ENCODE results near the gene DAD1.
"Not testable (repeated sequence)": the region's sequence is repeated elsewhere in the genome, so short reads cannot be mapped to it uniquely, and the experiment has no call there.

Gene DAD1

GRCh38 chr14:22558221-22558913, 30.7 kb downstream of the DAD1 start:
- DNase-seq (no peak), ATAC-seq (replicated peaks) (no peak)
- peaks cover 19 to 44% of the 10 kb centered on the region in 2 donors for H3K36me3 Mint-ChIP-seq
- peaks cover 0 to 4% of the 10 kb centered on the region in 2 donors for H3K27me3 Mint-ChIP-seq
- H3K27ac Mint-ChIP-seq = peak overlapping the region; percentile 98
- peaks cover 0 to 1% of the 10 kb centered on the region in 2 donors for H3K9me3 Mint-ChIP-seq
- H3K4me3 Mint-ChIP-seq = peak overlapping the region in 1 of 2 donors; percentile 41
- H3K4me1 Mint-ChIP-seq = peaks cover 61 to 98% of the 10 kb centered on the region in 2 donors

- peaks cover 0 to 4% of the 10 kb centered on the region in 2 donors for H3K27me3 Mint-ChIP-seq
- ATAC-seq (replicated peaks) (no peak), DNase-seq (no peak)
- peak overlapping the region; percentile 6 to 49 for H3K4me3 Mint-ChIP-seq
- peaks cover 0 to 1% of the 10 kb centered on the region in 2 donors for H3K9me3 Mint-ChIP-seq
- H3K4me1 Mint-ChIP-seq = peaks cover 63 to 98% of the 10 kb centered on the region in 2 donors
- peak overlapping the region; percentile 98 for H3K27ac Mint-ChIP-seq
- H3K36me3 Mint-ChIP-seq = peaks cover 17 to 45% of the 10 kb centered on the region in 2 donors
These were observed 31.2 kb downstream of the DAD1 start for GRCh38 chr14:22557846-22558220.

GRCh38 chr14:22556990-22557623, 31.9 kb downstream of the DAD1 start:
- H3K27ac Mint-ChIP-seq = peak overlapping the region; percentile 98
- peaks cover 66 to 98% of the 10 kb centered on the region in 2 donors for H3K4me1 Mint-ChIP-seq
- ATAC-seq (replicated peaks) = peak; percentile 35 to 36
- DNase-seq = peak; percentile 85
- peaks cover 0 to 1% of the 10 kb centered on the region in 2 donors for H3K9me3 Mint-ChIP-seq
- H3K4me3 Mint-ChIP-seq = peak overlapping the region; percentile 49 to 76
- peaks cover 0 to 4% of the 10 kb centered on the region in 2 donors for H3K27me3 Mint-ChIP-seq
- H3K36me3 Mint-ChIP-seq = peaks cover 21 to 48% of the 10 kb centered on the region in 2 donors

- peak; percentile 82 to 83 for ATAC-seq (replicated peaks)
- Mint-ChIP-seq H3K4me3 (peak overlapping the region; percentile 49 to 76), H3K4me1 (peaks cover 69 to 98% of the 10 kb centered on the region in 2 donors), H3K27ac (peak overlapping the region; percentile 98), H3K27me3 (peaks cover 0 to 4% of the 10 kb centered on the region in 2 donors), H3K9me3 (peaks cover 0 to 1% of the 10 kb centered on the region in 2 donors), H3K36me3 (peaks cover 26 to 49% of the 10 kb centered on the region in 2 donors)
- DNase-seq = peak; percentile 98
These were observed 32.7 kb downstream of the DAD1 start for GRCh38 chr14:22556021-22556989.

GRCh38 chr14:22555384-22556011, 33.5 kb downstream of the DAD1 start:
- peaks cover 73 to 98% of the 10 kb centered on the region in 2 donors for H3K4me1 Mint-ChIP-seq
- peak overlapping the region; percentile 49 to 76 for H3K4me3 Mint-ChIP-seq
- peaks cover 0 to 4% of the 10 kb centered on the region in 2 donors for H3K27me3 Mint-ChIP-seq
- H3K27ac Mint-ChIP-seq = peak overlapping the region; percentile 98
- peak; percentile 26 to 30 for ATAC-seq (replicated peaks)
- DNase-seq = peak; percentile 70
- peaks cover 34 to 53% of the 10 kb centered on the region in 2 donors for H3K36me3 Mint-ChIP-seq
- peaks cover 0 to 1% of the 10 kb centered on the region in 2 donors for H3K9me3 Mint-ChIP-seq

GRCh38 chr14:22554498-22555383, 34.3 kb downstream of the DAD1 start:
- Mint-ChIP-seq H3K27ac (peak overlapping the region; percentile 98), H3K27me3 (peaks cover 0 to 4% of the 10 kb centered on the region in 2 donors), H3K4me1 (peaks cover 77 to 98% of the 10 kb centered on the region in 2 donors), H3K4me3 (no peak overlapping the region), H3K9me3 (peaks cover 0 to 1% of the 10 kb centered on the region in 2 donors), H3K36me3 (peaks cover 30 to 48% of the 10 kb centered on the region in 2 donors)
- no peak for DNase-seq
- ATAC-seq (replicated peaks) = no peak

GRCh38 chr14:22553861-22554497, 35.0 kb downstream of the DAD1 start:
- H3K27me3 Mint-ChIP-seq; ATAC-seq (replicated peaks); H3K9me3 Mint-ChIP-seq; H3K4me3 Mint-ChIP-seq; DNase-seq: not testable (repeated sequence)
- Mint-ChIP-seq H3K4me1 (peaks cover 84 to 98% of the 10 kb centered on the region in 2 donors), H3K27ac (peak overlapping the region; percentile 98), H3K36me3 (peaks cover 31 to 43% of the 10 kb centered on the region in 2 donors)

GRCh38 chr14:22553445-22553844, 35.6 kb downstream of the DAD1 start:
- Mint-ChIP-seq H3K9me3 (no peaks in the 10 kb centered on the region), H3K4me1 (peaks cover 83 to 98% of the 10 kb centered on the region in 2 donors), H3K4me3 (no peak overlapping the region), H3K36me3 (peaks cover 30 to 42% of the 10 kb centered on the region in 2 donors), H3K27me3 (peaks cover 0 to 4% of the 10 kb centered on the region in 2 donors), H3K27ac (peak overlapping the region; percentile 92)
- ATAC-seq (replicated peaks) = no peak
- no peak for DNase-seq

- Mint-ChIP-seq H3K27ac (peak overlapping the region; percentile 92), H3K36me3 (peaks cover 35 to 43% of the 10 kb centered on the region in 2 donors), H3K4me1 (peaks cover 85 to 98% of the 10 kb centered on the region in 2 donors), H3K9me3 (no peaks in the 10 kb centered on the region), H3K4me3 (peak overlapping the region in 1 of 2 donors; percentile 66), H3K27me3 (peaks cover 0 to 4% of the 10 kb centered on the region in 2 donors)
- DNase-seq (no peak), ATAC-seq (replicated peaks) (no peak)
These were observed 36.3 kb downstream of the DAD1 start for GRCh38 chr14:22552827-22553076.

GRCh38 chr14:22552001-22552826, 36.8 kb downstream of the DAD1 start:
- Mint-ChIP-seq H3K4me1 (peaks cover 81 to 94% of the 10 kb centered on the region in 2 donors), H3K27ac (peak overlapping the region; percentile 92), H3K4me3 (peak overlapping the region; percentile 66 to 75), H3K9me3 (no peaks in the 10 kb centered on the region), H3K27me3 (peaks cover 0 to 4% of the 10 kb centered on the region in 2 donors), H3K36me3 (peaks cover 37 to 43% of the 10 kb centered on the region in 2 donors)
- no peak for DNase-seq
- ATAC-seq (replicated peaks) = no peak

GRCh38 chr14:22551605-22551997, 37.4 kb downstream of the DAD1 start:
- Mint-ChIP-seq H3K27me3 (peaks cover 0 to 4% of the 10 kb centered on the region in 2 donors), H3K4me1 (peaks cover 76 to 88% of the 10 kb centered on the region in 2 donors), H3K9me3 (no peaks in the 10 kb centered on the region), H3K36me3 (peaks cover 37 to 43% of the 10 kb centered on the region in 2 donors), H3K27ac (peak overlapping the region; percentile 92), H3K4me3 (peak overlapping the region; percentile 64 to 75)
- DNase-seq (no peak), ATAC-seq (replicated peaks) (no peak)
